HG03103 (cell line): ENCODE results near the gene ATG4A.

Experiments
- ATAC-seq: cut with Tn5 transposase; IDR thresholded peaks from one replicate; pipeline ENCODE4 v1.9.1; 2021; ENCODE audit warnings: low read depth; ENCODE audit not compliant: unreplicated experiment

Gene ATG4A

DNA sequence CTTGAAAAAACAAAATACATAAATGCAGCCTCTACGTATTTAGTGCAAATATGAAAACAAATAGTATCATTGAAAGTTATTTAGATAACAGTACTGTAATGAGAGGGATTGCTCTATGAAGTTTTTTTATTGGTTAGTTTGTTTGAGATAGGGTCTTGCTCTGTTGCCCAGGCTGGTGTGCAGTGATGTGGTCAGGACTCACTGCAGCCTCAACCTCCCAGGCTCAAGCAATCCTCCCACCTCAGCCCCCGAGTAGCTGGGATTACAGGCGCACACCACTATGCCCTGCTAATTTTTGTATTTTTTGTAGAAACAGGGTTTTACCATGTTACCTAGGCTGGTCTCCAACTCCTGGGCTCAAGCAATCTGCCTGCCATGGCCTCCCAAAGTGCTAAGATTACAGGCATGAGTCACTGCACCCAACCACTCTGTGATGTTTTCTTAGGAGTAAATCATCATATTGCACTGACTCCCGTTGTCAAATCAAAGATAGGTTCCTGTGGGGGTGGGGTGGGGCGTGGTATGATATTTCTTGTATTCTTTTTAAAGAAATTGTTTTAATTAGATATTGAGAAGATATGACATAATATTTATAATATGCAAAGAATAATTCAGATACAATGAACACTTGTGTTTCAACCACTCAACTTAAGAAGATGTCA is 75.8 kb downstream of the ATG4A start:
- ATAC-seq = no peak

DNA sequence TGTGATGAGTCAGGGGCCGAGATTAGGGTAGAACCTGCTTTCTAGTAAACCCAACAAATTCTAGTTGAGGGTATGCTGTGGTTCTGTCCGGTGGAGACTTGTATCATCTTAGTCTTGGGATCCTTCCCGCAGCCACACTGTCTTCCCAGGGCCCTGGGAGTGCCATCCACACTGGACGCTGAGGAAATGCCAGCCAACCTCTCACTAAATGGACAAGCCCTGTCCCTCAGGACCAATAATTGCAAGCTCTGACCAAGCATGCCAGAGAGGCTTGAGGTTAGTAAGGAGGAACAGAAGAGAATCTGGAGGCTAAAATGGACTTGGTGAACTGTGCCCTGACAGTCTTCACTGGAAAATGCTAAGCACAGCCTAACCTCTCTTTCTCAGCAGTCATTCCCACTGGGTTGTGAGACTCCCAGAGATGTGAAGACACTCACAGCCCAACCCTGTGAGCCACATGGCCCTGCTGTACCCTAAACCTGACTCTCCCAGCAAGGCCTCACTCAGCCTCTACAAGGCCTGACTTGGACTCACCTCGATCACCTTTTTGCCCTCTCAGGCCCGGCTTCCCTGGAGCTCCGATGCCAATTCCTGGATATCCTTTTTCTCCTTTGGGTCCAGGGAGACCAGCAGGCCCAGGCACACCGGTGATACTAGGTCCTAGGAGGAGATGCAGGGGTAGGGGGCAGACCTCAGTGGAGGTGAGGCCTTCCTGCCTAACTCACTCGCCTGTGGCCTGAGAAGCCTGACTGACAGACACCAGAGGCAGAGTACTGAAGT is 77.6 kb downstream of the ATG4A start:
- ATAC-seq = no peak

DNA sequence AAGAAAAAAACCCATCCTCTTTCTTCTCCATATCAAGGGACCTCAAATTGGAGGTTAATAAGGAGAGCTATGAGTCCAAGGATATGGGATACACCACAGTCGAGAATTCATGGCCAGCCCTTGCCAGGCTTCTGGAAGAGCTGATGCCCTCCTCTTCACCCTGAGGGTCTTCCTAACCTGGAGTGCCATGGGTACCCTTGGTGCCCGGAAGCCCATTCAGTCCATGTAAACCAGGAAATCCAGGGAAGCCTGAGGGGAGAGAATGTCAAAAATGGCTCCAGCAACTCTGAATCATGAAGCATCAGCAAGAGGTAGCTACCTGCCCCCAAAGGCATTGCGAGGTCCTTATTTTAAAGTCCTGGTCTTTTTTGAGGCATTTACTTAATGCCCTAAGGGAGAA is 78.2 kb downstream of the ATG4A start:
- ATAC-seq = no peak

DNA sequence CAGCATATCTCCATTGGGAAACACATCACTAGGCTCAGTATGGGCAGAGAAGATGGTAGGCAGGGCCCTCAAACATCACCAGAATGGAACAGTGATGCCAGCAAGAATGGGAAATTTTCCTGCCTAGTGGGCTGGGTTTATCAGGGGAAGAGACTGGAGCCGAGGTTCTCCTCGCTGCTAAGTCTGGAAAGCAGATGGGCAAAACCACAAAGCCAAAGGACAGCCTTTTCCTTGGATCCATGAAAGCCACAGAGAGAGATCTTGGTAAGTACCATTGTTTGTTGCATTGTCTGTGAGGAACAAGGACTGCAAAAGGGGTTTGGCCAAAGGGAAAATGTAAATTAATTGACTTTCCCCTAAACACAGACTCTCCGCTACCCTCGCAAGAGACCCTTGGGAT is 80.1 kb downstream of the ATG4A start:
- no peak for ATAC-seq

DNA sequence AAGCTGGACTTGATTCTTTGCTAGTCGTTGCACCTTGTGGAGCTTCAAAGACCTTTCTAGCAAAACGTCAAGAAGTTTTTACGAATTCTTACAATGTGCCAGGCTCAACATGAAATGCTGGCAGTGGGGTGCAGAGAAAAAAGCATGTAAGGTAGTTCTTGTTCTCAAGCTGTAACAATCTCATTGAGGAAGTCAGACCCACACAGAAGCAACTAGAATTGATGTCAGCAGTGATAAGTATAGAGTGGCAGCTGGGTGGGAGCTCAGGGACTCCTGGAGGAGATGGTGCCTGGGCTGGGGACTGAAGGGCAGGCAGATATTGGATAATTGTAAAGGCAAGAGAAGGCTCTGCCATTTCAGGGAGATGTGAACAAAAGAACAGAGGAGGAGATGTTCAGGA is 82.3 kb downstream of the ATG4A start:
- no peak for ATAC-seq

DNA sequence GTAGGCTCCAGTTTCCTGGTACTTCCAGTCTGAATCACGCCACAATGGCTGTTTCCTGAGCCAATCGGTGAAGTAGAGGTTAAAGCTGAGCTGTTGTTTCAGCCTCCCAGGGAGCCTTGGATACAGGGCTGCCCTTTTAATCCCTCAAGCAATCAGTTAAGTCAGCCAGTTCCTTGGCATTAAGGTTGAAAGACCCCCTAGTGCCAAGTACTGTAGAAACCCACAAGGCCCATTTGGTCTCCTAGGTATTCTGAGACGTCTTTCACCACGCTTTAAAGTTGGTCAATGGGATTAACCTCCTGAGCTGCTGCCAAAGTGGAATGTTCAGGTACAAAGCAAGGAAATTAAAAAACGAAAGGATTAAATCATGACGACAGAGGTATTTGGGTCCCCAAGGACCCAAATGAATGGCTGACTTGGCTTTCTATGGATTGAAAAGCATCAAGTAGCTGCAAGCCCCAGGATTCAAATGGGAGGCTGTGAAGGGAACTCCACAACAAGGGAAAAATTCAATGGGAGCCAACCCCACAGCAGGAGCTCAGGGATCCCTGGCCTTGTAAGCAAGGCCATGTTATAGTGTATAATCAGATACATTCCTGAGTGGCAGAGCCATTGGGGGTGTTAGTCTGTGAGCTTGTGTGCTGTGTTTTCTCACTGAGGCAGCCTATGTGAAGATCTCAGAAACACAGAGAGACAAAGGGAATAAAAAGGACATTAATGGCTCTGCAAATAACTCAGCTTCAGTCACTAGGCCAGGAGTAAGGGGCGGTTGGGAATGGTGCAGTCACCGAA is 86.0 kb downstream of the ATG4A start:
- no peak for ATAC-seq

DNA sequence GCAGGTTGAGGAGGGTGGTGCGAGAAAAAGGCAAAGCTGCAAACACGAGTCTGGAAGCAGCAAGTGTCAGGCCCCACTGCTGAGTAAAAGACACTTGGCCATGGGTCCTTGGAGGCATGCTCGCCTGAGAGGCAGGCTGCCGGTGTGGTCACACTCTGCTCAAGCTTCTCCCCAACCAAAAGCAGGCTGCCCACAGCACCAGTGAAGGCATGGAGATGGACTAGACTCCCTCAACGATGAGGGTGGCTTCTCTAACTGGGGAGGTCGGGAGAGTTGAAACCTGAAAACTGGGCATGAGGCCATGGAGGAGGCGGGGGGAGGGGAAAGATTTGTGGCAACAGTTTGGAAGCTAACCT is 86.5 kb downstream of the ATG4A start:
- ATAC-seq = no peak

DNA sequence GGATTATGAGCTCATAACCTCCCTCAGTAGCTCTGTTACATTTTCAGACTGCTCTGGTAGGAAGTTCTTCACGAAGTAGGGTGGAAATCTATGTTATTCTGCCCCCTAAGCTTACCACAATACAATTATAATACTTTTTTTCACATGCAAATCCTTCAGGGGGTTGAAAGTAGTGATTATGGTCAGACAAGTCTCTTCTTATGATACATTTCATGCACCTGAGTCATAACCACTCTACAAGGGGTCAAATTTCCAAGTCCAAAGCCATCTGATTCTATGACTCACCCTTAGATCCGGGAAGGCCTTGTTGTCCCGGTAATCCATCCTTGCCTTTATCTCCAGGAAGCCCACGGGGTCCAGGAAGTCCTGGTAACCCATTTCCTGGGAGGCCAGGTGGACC is 95.2 kb downstream of the ATG4A start:
- ATAC-seq = no peak

DNA sequence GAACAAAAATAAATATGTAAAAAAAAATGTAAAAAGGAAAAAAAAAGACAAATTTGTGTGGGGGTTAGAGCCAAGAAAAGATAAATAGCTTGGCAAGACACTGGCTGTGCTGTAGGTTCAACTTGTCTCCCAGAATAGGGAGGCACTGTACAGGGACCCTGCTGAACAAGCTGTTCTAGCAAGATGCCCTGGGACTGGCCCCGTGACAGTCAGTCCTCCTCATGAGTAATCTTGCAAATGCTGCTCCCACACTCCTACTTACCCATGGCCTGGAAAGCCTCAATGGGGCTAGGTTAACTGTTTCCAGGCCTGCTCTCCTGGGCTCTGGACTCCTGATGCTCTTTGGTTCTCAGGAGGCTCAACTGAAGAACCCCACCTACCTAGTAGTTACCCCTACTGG is 106.8 kb downstream of the ATG4A start:
- no peak for ATAC-seq

DNA sequence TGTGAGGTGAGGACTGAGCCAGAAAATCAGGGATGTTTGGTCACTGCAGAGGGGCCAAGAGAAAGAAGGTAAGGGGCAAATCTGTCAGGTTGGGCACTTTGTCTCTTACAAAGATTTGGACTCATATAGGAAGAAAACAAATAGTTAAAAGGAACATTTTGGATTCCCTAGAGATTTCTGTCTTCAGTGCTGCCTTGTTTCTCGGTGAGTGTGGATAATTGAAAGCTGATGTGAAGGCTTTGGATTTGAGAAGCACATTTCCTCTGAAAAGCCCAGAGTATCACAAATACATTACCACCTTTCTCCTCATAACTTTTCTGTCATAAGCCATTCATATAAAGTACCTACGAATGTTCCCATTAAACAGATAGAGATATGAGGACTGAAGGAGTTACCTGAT is 107.5 kb downstream of the ATG4A start:
- ATAC-seq = no peak

DNA sequence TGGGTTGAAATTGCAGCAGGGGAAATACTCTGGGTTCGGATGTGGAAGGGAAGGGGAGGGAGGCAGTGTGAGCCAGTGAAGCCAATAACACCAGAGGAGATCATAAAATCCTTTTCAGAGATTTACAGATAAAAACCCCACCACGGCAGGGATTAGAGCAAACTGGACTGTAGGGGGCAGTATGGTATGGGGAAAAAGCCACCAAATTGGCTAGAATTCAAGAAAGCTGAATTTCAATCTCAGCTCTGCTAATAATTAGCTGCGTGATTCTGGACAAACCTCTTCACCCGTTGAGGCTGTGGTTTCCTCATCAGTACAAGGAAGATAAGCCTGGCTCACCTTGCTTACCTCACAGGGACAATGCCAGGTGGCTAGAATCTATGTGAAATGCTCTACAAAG is 108.1 kb downstream of the ATG4A start:
- no peak for ATAC-seq

DNA sequence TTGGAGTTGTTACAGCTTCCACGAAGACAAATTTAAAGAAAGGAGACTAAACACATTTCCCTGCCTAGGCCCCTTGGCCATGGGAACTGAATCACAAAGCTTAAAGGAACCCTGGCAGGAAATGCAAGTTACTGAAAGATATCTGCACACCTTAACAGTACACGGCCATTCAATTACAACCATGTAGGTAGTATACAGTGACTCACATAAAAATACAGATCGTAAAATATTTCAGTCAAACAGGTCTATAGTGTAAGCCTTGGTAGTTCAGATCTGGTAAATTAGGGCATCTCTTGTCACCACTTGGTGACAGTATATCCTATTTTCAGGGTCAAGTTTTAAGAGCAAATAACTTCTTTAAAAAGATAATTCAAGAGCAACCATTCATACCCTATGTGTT is 112.0 kb downstream of the ATG4A start:
- no peak for ATAC-seq
